Body of pancreas (tissue), 4 donors: Measurements from ENCODE around the gene ILF2. TPM values are rescaled to one million over a fixed set of nuclear protein-coding genes. Genes with fewer than 3 reads are reported as not detected.

ENCODE experiments used
- ATAC-seq: fragments of 150-250 bp; one replicate; pipeline ENCODE4 v1.9.1; 2016
- DNase-seq, 4 donors: peaks; one replicate each; pipeline ENCODE4 v3.0.0-alpha.2; 2019
- H3K27ac ChIP-seq, 4 donors: fragments of 200-600 bp; sonication (generic); 1 replicate in 3 of 4; 2 replicates in 1 of 4; pipeline versions ENCODE4 v1.5.1 to v1.6.1; 2016 to 2019; ENCODE audit warnings: mild to moderate bottlenecking in 1 of 4, mixed read lengths in 1 of 4, moderate library complexity in 1 of 4
- H3K27me3 ChIP-seq, 2 donors: fragments of 200-600 bp; sonication (generic); one replicate each; pipeline ENCODE4 v1.6.0; 2016; ENCODE audit warnings: mild to moderate bottlenecking in 1 of 2
- H3K36me3 ChIP-seq, 2 donors: fragments of 200-600 bp; sonication (generic); replicated peaks in 1 of 2; 2 replicates each; pipeline ENCODE4 v1.5.1; 2016; ENCODE audit warnings: low read depth in 2 of 2; ENCODE audit not compliant: insufficient read depth in 1 of 2
- H3K4me1 ChIP-seq: fragments of 200-600 bp; sonication (generic); one replicate; pipeline ENCODE4 v1.6.0; 2016
- H3K4me3 ChIP-seq, 2 donors: fragments of 200-600 bp; sonication (generic); 1 replicate in 1 of 2; 2 replicates in 1 of 2; pipeline ENCODE4 v1.5.1; 2016 to 2019
- H3K9me3 ChIP-seq, 3 donors: fragments of 200-600 bp; sonication (generic); 1 replicate in 2 of 3; 2 replicates in 1 of 3; pipeline ENCODE4 v1.5.1; 2016
- POLR2A ChIP-seq, 3 donors: fragments of 450-650 bp; IDR thresholded peaks; one replicate each; pipeline ENCODE4 v1.6.1; 2016; ENCODE audit warnings: antibody characterized with exemption in 3 of 3, mild to moderate bottlenecking in 2 of 3
- WGBS, 2 donors: methylation state at CpG; one replicate each; pipeline ENCODE4 v1.1.5; 2017; 5-methylcytosine and 5-hydroxymethylcytosine counted together
- intact Hi-C: fragments of 100-400 bp; cut with DNase I; formaldehyde crosslinking; loops from one replicate; pipeline ENCODE4 v1.15.1; 2023
- total RNA-seq, 2 donors: library from RNA; depleted of rRNA; stranded (reverse); fragments of >200 nt; gene quantifications; one replicate each; pipeline ENCODE4 v1.1.0, GENCODE V29; 2016
- TF ChIP-seq, protein P1 (sequence below), 7 experiments: fragments of 450-650 bp in 4 of 7; fragments of 200-600 bp in 3 of 7; sonication (generic) in 3 of 7; IDR thresholded peaks; one replicate each; pipeline ENCODE4 v1.5.1; 2016 to 2019; ENCODE audit warnings: antibody characterized with exemption in 7 of 7

ILF2 gene
- total RNA-seq, 2 donors from 2014 or later, result 57.7 to 59.1 TPM

DNA sequence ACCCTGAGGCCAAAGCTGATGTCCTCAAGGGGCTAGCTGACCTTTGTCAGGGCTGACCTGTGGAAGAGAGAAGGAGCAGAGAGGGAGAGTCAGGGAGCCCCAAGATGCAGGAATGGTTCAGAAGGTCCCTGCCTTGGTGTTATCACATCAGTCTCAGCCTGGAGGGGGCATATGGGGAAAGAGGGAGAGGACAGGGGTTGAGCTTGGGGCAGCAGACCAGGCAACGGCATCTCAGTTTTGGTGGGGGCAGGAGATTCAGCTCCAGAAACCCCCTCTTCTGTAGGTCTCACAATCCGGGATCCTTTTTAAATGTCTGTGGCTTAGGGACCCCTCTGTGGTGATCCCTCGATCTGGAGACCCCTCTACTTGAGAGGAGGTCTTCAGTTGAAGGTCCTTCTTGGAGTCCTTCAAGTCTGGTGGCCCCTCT is 44.3 kb downstream of the ILF2 start:
- TF ChIP-seq, protein P1, sequence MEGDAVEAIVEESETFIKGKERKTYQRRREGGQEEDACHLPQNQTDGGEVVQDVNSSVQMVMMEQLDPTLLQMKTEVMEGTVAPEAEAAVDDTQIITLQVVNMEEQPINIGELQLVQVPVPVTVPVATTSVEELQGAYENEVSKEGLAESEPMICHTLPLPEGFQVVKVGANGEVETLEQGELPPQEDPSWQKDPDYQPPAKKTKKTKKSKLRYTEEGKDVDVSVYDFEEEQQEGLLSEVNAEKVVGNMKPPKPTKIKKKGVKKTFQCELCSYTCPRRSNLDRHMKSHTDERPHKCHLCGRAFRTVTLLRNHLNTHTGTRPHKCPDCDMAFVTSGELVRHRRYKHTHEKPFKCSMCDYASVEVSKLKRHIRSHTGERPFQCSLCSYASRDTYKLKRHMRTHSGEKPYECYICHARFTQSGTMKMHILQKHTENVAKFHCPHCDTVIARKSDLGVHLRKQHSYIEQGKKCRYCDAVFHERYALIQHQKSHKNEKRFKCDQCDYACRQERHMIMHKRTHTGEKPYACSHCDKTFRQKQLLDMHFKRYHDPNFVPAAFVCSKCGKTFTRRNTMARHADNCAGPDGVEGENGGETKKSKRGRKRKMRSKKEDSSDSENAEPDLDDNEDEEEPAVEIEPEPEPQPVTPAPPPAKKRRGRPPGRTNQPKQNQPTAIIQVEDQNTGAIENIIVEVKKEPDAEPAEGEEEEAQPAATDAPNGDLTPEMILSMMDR (IDR thresholded peaks at IDR 0.05), result no peak
- TF ChIP-seq POLR2A (IDR thresholded peaks at IDR 0.05), result no peak
- DNase-seq (no peak), ATAC-seq (no peak)
- intact Hi-C loops, result no loop called here
- Histone ChIP-seq H3K27ac (peak overlapping the region; percentile 71 to 87 (median 80)), H3K4me3 (peak overlapping the region in 1 of 2 donors; percentile 24), H3K9me3 (no peaks in the 10 kb centered on the region), H3K36me3 (no peaks in the 10 kb centered on the region), H3K4me1 (peaks cover 25% of the 10 kb centered on the region), H3K27me3 (no peaks in the 10 kb centered on the region)
- WGBS, 2 donors, result 36 to 58% methylated on average over 2 to 3 of the region's 3 CpGs

DNA sequence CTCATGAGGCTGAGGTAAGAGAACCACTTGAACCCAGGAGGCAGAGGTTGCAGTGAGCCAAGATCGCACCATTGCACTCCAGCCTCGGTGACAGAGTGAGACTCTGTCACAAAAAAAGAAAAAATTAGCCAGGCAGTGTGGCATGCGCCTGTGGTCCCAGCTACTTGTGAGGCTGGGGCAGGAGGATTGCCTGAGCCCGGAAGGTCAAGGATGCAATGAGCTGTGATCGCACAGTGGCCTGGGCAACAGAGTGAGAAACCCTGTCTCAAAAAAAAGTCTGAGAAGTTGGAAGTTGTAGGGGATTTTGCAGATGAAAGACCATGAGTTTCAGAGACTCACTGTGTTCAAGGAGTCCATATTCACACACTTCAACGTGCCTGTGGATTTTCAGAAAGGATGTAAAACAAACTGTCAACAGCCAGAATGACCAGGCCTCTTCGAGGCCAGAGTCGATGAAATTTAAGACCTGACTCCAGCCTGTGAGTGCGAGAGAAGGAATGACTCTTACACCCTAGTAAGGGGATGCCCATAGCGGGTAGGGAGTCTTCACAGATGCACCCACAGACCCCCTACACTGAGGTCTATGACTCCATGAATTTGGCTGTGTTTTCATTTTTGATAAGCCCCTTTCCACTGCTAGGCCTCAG is 45.7 kb downstream of the ILF2 start:
- intact Hi-C loops, result no loop called here
- ATAC-seq (no peak), DNase-seq (no peak)
- TF ChIP-seq, protein P1 (IDR thresholded peaks at IDR 0.05), result no peak
- no peak for TF ChIP-seq POLR2A (IDR thresholded peaks at IDR 0.05)
- Histone ChIP-seq H3K4me1 (peaks cover 25% of the 10 kb centered on the region), H3K9me3 (no peaks in the 10 kb centered on the region), H3K27me3 (no peaks in the 10 kb centered on the region), H3K4me3 (no peak overlapping the region), H3K27ac (no peak overlapping the region), H3K36me3 (no peaks in the 10 kb centered on the region)
- 85 to 93% methylated on average over 10 of the region's 10 CpGs for WGBS, 2 donors

DNA sequence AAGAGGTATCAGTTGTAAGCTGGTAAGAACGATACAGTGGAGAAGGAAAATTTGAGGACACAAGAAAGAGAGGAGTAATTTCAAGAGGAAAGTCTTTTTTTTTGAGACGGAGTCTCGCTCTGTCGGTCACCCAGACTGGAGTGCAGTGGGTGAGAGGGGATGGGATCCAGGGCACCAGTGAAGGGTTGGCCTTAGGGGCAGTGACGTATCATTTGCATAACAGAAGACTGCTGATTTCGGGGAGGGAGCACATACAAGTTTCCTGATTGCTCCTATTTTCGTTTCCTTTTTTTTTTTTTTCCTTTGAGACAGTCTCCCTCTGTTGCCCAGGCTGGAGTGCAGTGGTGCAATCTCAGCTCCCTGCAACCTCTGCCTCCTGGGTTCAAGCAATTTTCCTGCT is 47.7 kb downstream of the ILF2 start:
- WGBS, 2 donors, result 86 to 91% methylated on average over 7 of the region's 7 CpGs
- DNase-seq (no peak), ATAC-seq (no peak)
- H3K9me3 ChIP-seq, result no peaks in the 10 kb centered on the region
- TF ChIP-seq POLR2A (IDR thresholded peaks at IDR 0.05), result no peak
- TF ChIP-seq, protein P1 (IDR thresholded peaks at IDR 0.05), result no peak
- peaks cover 24% of the 10 kb centered on the region for H3K4me1 ChIP-seq
- no peak overlapping the region for H3K4me3 ChIP-seq
- no peaks in the 10 kb centered on the region for H3K36me3 ChIP-seq
- intact Hi-C loops, result no loop called here
- H3K27ac ChIP-seq, result no peak overlapping the region
- no peaks in the 10 kb centered on the region for H3K27me3 ChIP-seq

DNA sequence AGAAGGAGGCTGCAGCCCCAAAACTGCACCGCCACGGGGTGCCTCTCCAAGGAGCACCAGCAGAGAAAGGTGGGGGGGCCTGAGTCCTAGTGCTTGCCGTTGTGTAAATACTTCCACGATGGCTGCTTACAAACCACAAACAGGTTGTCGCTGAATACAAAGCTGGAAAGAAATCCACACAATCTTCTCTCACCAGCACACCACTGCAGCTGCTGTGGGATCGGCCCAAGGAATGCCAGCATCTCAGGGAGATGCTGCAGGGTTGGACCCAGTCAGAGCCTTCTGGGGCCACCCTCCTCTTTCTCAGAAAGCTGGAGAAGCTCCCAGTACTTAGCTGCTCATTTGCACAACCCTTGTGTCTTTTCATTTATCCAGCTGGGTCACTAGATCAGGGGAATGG is 51.6 kb downstream of the ILF2 start:
- no peak for DNase-seq
- Histone ChIP-seq H3K4me3 (no peak overlapping the region), H3K27me3 (no peaks in the 10 kb centered on the region), H3K4me1 (peaks cover 19% of the 10 kb centered on the region), H3K36me3 (no peaks in the 10 kb centered on the region), H3K27ac (no peak overlapping the region), H3K9me3 (no peaks in the 10 kb centered on the region)
- TF ChIP-seq, protein P1 (IDR thresholded peaks at IDR 0.05), result no peak
- TF ChIP-seq POLR2A (IDR thresholded peaks at IDR 0.05), result no peak
- no peak for ATAC-seq
- intact Hi-C loops, result no loop called here
- WGBS, 2 donors, result 87 to 100% methylated on average over 2 to 6 of the region's 6 CpGs

DNA sequence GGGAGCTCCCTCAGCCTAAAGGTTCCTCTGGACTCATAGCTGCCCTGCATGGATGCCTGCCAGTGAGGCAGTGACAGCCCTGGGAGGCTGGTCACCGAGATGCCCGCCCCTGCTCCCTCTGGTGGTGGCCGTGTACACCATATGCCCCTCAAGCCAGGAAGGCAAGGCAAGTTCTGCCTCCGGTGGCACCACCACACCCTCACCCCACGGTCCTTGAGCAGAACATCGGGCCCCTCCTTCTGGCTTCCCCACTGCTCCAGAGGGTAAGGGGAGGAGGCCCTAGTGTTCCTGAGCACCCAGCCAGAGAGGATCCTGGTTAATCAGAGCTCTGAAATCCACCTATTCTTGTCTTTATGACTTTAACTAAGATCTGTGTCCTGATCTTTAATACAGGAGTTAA is 53.1 kb downstream of the ILF2 start:
- no peaks in the 10 kb centered on the region for H3K27me3 ChIP-seq
- 63 to 93% methylated on average over 3 to 6 of the region's 6 CpGs for WGBS, 2 donors
- no peak for TF ChIP-seq POLR2A (IDR thresholded peaks at IDR 0.05)
- TF ChIP-seq, protein P1 (IDR thresholded peaks at IDR 0.05), result peak in 4 of 7 experiments; percentile 31 to 77 (median 52)
- DNase-seq (peak in 3 of 4 donors; percentile 62 to 87 (median 79)), ATAC-seq (peak; percentile 47)
- H3K9me3 ChIP-seq, result no peaks in the 10 kb centered on the region
- no peaks in the 10 kb centered on the region for H3K36me3 ChIP-seq
- H3K4me3 ChIP-seq, result no peak overlapping the region
- H3K4me1 ChIP-seq, result peaks cover 25% of the 10 kb centered on the region
- H3K27ac ChIP-seq, result peak overlapping the region in 2 of 4 donors; percentile 64 to 70
- intact Hi-C loops, result no loop called here
